HL-60/S4 treated with phorbol 12-myristate 13-acetate at 8.2 ng/mL for 4 days and 3 days (cell line): ENCODE data around the gene INSYN1.

Source experiments
- in situ Hi-C: fragments of 300-500 bp; cut with MboI; formaldehyde crosslinking; loops from 2 replicates; pipeline ENCODE4 v1.15.0; 2022; ENCODE audit warnings: low sequenced_read_pairs

The INSYN1 gene

GRCh38 chr15:73716417-73716816 is 36.7 kb downstream of the INSYN1 start:
- in situ Hi-C loops, result loop anchor here (25.0 kb wide), 1 partner anchor 154 kb away; no protein-coding TSS in a partner anchor

DNA sequence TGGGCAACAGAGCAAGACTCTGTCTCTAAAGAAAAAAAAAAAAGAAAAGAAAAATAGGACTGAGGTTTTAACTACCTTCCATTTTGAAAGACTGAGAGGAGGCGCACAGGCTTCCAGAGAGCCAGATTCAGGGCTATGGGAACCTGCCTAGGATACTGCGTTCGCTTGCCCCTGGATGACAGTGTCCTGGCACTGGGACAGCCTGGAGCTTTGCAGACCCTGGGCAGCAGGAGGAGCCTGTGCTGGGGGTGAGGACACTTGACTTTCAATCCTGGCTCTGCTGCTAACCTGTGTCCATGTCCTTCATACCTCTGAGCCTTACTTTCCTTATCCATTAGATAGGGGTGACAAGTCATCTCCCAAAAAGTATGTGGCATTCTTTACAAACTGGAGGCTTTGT is 37.7 kb downstream of the INSYN1 start:
- in situ Hi-C loops, result loop anchor here (25.0 kb wide), 1 partner anchor 153 kb away; no protein-coding TSS in a partner anchor

DNA sequence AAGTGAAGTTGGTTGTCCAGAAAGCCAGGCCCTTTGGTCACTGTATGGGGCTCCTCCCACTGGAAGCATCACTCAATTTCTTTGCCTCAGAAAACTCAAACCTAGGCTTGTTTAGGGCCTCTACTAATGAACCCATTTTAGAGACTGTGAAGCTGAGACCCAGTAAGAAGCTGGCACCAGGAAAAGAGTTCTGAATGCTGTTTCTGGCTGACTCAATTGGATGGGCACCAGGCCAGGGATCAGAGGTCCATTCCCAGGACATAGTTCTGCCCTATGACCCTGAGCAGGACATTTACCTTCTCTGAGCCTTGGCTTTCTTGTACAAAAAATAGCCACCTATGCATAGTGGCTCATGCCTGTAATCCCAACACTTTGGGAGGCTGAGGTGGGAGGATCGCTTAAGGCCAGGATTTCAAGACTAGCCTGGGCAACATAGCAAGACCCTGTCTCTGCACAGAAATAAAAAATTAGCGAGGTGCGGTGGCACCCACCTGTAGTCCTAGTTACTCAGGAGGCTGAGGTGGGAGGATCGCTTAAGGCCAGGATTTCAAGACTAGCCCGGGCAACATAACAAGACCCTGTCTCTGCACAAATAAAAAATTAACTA is 38.4 kb downstream of the INSYN1 start:
- in situ Hi-C loops, result loop anchor here (25.0 kb wide), 1 partner anchor 152 kb away; no protein-coding TSS in a partner anchor

GRCh38 chr15:73712107-73712506 is 41.0 kb downstream of the INSYN1 start:
- in situ Hi-C loops, result loop anchor here (25.0 kb wide), 1 partner anchor 150 kb away; no protein-coding TSS in a partner anchor

DNA sequence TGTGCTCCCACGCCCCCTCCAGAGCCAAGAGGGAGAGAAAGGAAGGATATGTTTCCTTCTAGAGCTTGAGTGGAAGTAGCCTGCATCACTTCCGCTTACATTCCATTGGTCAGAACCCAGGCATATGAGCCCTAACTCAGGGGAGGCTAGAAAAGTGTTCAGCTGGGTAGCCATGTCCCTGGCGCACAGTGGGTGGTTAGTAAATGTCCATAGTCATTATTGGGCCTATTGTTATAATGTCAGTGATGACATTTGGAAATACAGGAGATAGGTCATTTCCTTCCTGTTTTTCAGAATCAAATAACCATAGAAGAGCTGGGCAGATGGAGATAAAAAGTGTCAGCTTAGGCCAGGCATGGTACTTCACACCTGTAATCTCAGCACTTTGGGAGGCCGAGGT is 41.6 kb downstream of the INSYN1 start:
- in situ Hi-C loops, result loop anchor here (25.0 kb wide), 1 partner anchor 149 kb away; no protein-coding TSS in a partner anchor

DNA sequence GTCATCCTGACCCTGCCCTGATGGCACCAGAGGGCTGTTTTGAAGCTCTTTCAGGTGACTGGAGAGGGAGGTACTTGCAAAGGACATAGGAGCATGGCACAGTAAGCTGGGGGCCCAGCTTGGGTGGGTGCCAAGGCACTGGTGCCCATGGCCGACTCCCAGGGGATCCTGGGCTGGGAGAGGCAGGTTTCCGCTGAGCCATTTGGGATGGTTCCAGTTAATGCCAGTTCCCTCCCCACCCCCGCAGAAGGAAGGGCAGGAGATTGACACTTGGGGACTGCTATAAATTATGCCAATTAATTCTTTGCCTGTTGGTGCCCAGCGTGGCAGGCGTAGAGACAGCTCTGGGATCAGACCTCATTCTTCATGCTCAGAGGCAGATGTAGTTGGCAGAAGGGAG is 42.8 kb downstream of the INSYN1 start:
- in situ Hi-C loops, result loop anchor here (25.0 kb wide), 1 partner anchor 148 kb away; no protein-coding TSS in a partner anchor

GRCh38 chr15:73709686-73710085 is 43.5 kb downstream of the INSYN1 start:
- in situ Hi-C loops, result loop anchor here (25.0 kb wide), 1 partner anchor 147 kb away; no protein-coding TSS in a partner anchor

DNA sequence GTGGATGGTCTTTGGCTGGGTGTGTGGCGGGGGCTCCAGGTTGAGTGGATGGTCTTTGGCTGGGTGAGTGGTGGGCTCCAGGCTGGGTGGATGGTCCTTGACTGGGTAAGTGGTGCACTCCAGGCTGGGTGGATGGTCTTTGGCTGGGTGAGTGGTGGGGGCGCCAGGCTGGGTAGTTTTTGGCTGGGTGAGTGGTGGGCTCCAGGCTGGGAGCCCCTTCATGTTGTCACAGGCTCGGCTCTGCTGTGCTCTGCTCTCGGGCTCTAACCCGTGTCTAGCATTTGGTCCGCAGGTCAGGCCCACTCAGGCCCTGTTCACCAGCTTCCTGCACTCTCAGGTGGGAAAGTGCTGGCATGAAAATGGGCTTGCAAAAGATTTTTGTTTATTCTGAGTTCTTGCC is 43.9 kb downstream of the INSYN1 start:
- in situ Hi-C loops, result loop anchor here (25.0 kb wide), 1 partner anchor 147 kb away; no protein-coding TSS in a partner anchor

GRCh38 chr15:73708691-73709090 is 44.5 kb downstream of the INSYN1 start:
- in situ Hi-C loops, result loop anchor here (25.0 kb wide), 1 partner anchor 146 kb away; no protein-coding TSS in a partner anchor

- in situ Hi-C loops, result loop anchor here (25.0 kb wide), 1 partner anchor 143 kb away; no protein-coding TSS in a partner anchor
Measured at GRCh38 chr15:73704869-73705645, 48.1 kb downstream of the INSYN1 start.

GRCh38 chr15:73704142-73704868 is 48.8 kb downstream of the INSYN1 start:
- in situ Hi-C loops, result loop anchor here (25.0 kb wide), 1 partner anchor 142 kb away; no protein-coding TSS in a partner anchor

DNA sequence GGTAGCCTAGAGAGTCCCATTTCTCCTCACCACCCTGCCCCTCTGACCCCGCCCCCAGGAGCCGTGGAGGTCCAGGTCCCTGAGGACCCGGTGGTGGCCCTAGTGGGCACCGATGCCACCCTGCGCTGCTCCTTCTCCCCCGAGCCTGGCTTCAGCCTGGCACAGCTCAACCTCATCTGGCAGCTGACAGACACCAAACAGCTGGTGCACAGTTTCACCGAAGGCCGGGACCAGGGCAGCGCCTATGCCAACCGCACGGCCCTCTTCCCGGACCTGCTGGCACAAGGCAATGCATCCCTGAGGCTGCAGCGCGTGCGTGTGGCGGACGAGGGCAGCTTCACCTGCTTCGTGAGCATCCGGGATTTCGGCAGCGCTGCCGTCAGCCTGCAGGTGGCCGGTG is 49.5 kb downstream of the INSYN1 start:
- in situ Hi-C loops, result loop anchor here (25.0 kb wide), 1 partner anchor 141 kb away; no protein-coding TSS in a partner anchor

GRCh38 chr15:73702311-73703239 is 50.6 kb downstream of the INSYN1 start:
- in situ Hi-C loops, result loop anchor here (25.0 kb wide), 1 partner anchor 140 kb away; no protein-coding TSS in a partner anchor

GRCh38 chr15:73700041-73700842 is 52.9 kb downstream of the INSYN1 start:
- in situ Hi-C loops, result loop anchor here (25.0 kb wide), 1 partner anchor 138 kb away; no protein-coding TSS in a partner anchor

DNA sequence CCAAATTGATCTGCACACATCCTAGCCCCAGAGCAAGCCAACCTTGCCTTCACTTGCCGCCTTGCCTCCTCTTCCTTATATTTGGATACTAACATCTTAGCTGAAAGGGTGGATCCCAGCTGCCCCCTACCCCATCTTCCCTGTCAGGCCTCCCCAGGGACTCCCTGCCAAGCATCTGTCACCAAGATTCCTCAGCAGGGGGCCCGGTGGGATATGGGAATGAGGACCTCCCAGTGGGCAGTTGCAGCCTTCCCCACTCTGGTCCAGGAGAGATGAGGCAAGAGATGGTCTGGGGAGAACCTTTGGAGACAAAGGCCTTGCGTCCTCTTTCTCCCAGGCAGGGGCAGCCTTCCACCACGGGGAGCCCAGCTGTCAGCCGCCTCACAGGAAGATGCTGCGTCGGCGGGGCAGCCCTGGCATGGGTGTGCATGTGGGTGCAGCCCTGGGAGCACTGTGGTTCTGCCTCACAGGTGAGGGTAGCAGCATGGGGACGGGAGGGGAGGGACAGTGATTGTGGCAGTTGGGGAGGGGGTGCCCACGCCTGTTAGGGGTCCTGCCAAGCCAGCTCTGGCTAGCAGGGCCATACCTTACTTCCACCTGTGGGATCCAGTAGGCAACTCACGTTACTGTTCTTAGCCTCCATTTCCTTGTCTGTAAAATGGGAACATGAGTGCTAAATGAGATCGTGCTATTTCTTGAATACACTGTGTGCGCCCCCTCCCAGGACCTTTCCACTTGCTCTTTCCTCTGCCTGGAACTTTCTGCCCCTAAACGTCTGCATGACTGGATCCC is 53.7 kb downstream of the INSYN1 start:
- in situ Hi-C loops, result loop anchor here (25.0 kb wide), 1 partner anchor 137 kb away; no protein-coding TSS in a partner anchor

DNA sequence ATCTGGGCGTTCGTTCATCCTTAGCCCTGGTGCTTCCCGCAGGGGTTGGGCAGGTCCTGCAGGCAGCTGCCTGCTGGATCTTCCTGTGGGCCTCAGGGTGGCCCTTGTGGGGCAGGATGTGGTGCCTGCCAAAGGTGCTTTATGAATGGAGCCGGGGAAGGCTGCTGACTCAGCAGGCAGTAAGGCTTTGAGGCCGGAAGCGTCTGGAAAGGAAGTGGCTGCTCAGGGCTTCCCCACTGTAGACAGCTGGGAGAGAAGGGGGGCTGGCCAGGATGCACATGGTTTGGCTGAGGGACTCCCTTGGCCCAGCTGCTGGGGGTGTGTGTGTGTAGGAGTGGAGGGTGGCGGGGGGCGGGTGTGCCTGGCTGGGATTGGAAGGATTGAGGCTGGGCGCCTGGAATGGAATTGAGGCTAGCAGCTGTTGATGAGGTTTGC is 56.1 kb downstream of the INSYN1 start:
- in situ Hi-C loops, result no loop called here

GRCh38 chr15:73696641-73697001 is 56.5 kb downstream of the INSYN1 start:
- in situ Hi-C loops, result no loop called here
